GM21360 (cell line): ENCODE measurements around the gene BGLAP.
"Not testable (repeated sequence)": the region's sequence is repeated elsewhere in the genome, so short reads cannot be mapped to it uniquely, and the experiment has no call there.

Source experiments
- ATAC-seq: cut with Tn5 transposase; IDR thresholded peaks from one replicate; pipeline ENCODE4 v1.9.1; 2021; ENCODE audit warnings: mild to moderate bottlenecking, moderate library complexity; ENCODE audit not compliant: unreplicated experiment

BGLAP gene

DNA sequence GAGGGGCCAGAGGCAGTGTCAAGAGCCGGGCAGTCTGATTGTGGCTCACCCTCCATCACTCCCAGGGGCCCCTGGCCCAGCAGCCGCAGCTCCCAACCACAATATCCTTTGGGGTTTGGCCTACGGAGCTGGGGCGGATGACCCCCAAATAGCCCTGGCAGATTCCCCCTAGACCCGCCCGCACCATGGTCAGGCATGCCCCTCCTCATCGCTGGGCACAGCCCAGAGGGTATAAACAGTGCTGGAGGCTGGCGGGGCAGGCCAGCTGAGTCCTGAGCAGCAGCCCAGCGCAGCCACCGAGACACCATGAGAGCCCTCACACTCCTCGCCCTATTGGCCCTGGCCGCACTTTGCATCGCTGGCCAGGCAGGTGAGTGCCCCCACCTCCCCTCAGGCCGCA is at the start of gene BGLAP:
BGLAP (plus strand) TSS at position 259 of the 400 bp plus-strand sequence; CDS start at position 307, 48 bp downstream.
- ATAC-seq = no peak

GRCh38 chr1:156193208-156193487 is 48.8 kb upstream of the BGLAP start:
- ATAC-seq = no peak

GRCh38 chr1:156193488-156194299 is 48.3 kb upstream of the BGLAP start, which contains the start of gene SLC25A44:
TSS of gene SLC25A44 (plus strand) at chr1:156194104. CDS start at chr1:156199848, 5,744 bp downstream.
- peak; percentile 95 for ATAC-seq

DNA sequence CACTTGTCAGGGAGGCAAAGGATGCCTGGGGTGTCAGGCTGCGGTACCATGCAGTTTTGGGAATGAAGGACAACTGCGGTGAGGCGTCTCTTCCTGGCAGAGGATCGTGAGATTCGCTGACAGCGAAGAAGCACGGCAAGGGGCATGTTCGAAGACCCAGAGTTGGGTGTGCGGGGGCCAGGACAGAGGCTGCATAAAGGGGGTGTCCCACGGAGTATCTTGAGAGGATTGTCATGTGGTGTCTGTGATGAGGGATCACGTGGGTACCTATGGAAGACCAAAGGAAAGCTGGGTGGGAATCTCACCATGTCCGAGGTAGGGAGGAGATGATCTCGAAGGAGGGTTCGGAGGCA is 47.7 kb upstream of the BGLAP start:
- ATAC-seq = no peak

GRCh38 chr1:156195853-156196252 is 46.1 kb upstream of the BGLAP start:
- no peak for ATAC-seq

DNA sequence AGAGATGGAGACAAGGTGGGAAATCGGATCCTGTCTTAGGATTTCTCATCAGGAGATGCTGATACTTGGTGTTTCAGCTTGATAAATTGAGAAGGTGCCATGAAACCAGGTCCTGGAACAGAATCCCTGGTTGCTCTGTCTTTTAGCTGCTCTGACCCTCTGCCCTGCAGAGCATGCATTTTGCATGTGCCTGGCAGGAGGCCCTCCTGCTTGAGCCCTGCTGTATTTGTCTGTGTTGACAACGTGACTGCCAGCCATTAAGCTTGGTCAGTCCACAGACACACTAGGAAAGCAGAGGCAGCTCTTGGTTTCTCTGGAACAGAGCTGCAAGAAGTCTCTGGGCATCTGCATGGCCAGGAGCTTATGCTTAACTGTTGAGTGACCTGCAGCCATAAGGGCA is 45.5 kb upstream of the BGLAP start:
- ATAC-seq = no peak

DNA sequence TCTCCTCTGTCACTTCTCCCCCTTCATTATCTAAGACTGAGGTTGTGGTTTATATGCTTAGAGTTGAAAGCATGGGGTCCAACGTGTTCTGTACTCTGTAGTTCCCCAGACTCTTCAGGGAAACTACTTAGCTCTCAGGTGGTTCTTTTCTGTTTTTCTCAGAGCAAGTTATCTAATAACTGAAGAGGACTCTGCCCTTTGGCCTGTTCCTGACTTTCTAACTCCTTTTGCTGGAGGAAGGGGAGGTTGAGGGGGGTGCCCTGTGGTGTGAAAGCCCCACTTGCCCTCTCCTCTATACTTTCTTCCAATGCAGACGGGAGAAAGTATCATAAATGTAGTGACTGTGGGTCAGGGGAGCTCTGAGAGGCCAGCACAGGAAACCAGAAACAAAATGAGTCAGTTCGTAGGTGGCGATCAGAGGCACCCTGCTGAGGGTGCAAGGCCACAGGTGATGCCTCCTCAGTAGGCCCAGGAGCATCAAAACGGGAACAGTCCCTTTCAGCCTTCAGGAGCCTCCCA is 43.1 kb upstream of the BGLAP start:
- no peak for ATAC-seq

DNA sequence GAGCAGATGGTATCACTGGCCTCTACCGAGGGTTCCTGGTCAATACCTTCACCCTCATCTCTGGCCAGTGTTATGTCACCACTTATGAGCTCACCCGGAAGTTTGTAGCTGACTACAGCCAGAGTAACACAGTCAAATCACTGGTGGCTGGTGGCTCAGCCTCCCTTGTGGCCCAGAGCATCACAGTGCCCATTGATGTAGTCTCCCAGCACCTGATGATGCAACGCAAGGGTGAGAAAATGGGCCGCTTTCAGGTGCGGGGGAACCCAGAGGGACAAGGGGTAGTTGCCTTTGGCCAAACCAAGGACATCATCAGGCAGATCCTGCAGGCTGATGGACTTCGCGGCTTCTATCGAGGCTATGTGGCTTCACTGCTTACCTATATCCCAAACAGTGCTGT is 41.9 kb upstream of the BGLAP start:
- ATAC-seq = no peak

DNA sequence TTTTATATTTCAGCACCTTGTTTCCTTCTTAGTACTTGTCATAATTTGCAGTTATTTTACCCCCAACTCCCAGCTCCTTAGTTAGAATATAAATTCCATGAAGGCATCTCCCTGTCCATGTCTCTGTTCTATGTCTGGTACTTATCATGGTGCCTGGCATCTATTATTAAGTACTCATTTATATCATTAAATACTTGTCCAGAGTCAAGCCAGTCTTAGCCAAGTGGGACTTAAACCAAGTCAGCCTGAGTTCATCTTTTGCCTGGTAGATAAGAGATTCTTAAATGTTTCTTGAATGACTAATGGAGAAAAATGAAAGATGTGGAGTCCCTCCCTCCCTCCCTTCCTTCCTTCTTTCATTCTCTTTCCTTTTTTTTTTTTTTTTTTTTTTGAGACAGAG is 38.7 kb upstream of the BGLAP start:
- ATAC-seq = no peak

DNA sequence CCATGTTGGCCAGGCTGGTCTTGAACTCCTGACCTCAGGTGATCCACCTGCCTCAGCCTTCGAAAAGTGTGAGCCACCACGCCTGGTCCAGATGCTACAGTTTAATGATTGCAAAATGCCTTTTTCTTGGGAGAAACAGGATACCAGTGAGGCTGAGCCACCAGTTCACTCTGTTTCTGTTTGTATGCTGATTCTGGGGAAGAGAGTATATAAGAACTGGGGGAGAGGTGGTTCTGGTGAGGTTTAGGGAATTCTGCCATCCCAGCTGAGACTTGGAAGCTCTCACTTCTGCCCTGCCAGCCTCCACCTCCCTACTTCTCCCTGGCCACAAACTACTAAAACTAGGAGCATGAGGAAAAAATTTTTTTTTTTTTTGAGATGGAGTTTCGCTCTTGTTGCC is 37.3 kb upstream of the BGLAP start:
- no peak for ATAC-seq

DNA sequence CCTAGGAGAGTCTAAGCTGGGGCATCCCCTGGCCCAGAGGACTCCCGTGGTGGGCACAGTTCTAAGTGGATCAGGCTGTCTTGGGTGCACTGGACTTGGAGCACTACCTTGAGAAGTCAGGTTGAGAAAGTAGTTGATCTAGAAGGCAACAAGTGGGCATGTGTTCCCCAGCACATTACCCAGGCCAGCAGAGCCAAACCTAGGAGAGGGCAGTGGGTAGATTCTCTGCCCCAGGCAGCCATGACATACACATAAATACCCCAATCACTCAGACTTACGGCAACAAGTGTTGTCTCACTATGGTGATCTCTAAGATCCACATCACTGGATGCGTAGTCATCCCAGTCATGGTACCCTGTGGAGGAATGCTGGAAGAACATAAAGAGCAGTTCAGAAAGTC is 30.7 kb upstream of the BGLAP start:
- no peak for ATAC-seq

DNA sequence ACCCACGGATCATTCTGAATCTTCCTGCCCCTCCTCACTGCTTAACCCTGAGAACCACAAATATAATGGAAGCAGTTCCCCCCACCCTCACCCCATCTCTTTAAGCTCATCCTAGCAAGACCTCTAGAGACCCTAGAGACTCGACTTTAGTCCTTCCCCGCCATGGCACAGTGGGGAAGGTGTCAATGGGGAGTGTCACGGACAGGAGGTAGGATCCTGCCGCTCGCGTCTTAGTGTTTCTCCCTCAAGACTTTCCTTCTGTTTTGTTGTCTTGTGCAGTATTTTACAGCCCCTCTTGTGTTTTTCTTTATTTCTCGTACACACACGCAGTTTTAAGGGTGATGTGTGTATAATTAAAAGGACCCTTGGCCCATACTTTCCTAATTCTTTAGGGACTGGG is 29.9 kb upstream of the BGLAP start:
- no peak for ATAC-seq

- peak; percentile 84 for ATAC-seq
Observed at GRCh38 chr1:156212833-156213643, 28.9 kb upstream of the BGLAP start, which contains the start of gene PMF1. TSS of gene PMF1 (plus strand) at chr1:156213007. CDS start at chr1:156213016, 9 bp downstream.

GRCh38 chr1:156213644-156213966 is 28.4 kb upstream of the BGLAP start:
- no peak for ATAC-seq

GRCh38 chr1:156214024-156214748 is 27.8 kb upstream of the BGLAP start:
- ATAC-seq = no peak

GRCh38 chr1:156216361-156217086 is 25.5 kb upstream of the BGLAP start:
- ATAC-seq = not testable (repeated sequence)

- no peak for ATAC-seq
Observed at GRCh38 chr1:156217871-156218270, 24.1 kb upstream of the BGLAP start.

GRCh38 chr1:156220226-156220625 is 21.8 kb upstream of the BGLAP start:
- no peak for ATAC-seq

GRCh38 chr1:156221986-156222692 is 19.8 kb upstream of the BGLAP start:
- no peak for ATAC-seq

DNA sequence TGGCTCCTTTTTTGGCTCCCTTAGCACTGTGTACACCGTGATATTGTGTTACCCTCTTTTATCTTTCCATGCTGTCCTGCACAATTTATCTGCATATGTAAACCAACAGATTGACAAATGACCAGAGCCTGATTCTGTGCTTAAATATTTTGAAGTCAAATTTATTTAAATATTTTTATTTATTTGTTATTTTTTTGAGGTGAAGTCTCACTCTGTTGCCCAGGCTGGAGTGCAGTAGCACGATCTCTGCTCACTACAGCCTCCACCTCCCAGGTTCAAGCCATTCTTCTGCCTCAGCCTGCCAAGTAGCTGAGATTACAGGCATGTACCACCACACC is 16.3 kb upstream of the BGLAP start:
- no peak for ATAC-seq
